SK-N-SH (cell line): ENCODE results near the gene NOX3. TPM values are rescaled to one million over a fixed set of nuclear protein-coding genes. Genes with fewer than 3 reads are reported as not detected.
A peak's percentile ranks its signal among the peaks of the same experiment; 100 is the strongest.

Experiments
- CTCF ChIA-PET: fragments of 300-600, 350-600 bp; formaldehyde crosslinking; extraction: SDS; loops from one replicate; lab custom pipeline; 2021; lab: Yijun Ruan, JAX
- POLR2A ChIA-PET: fragments of 350-600 bp; sonication (Branson Sonifier 250); formaldehyde crosslinking; extraction: SDS; loops from one replicate; lab custom pipeline; 2020; ENCODE audit warnings: antibody characterized with exemption, inconsistent platforms; lab: Yijun Ruan, JAX
- DNase-seq: peaks from one replicate; pipeline ENCODE4 v3.0.0; 2012
- H2AFZ ChIP-seq: fragments of 200-600 bp; sonication (generic); 2 replicates; pipeline ENCODE4 v1.8.1; 2016; ENCODE audit warnings: antibody characterized with exemption, mild to moderate bottlenecking, low read depth
- H3F3A ChIP-seq: fragments of 200-600 bp; sonication (generic); replicated peaks from 2 replicates; pipeline ENCODE3; 2016; ENCODE audit warnings: antibody characterized with exemption, mild to moderate bottlenecking; ENCODE audit not compliant: insufficient read depth
- H3K27ac ChIP-seq, 2 experiments: fragments of 200-500 bp in 1 of 2; fragments of 200-600 bp in 1 of 2; sonication (Bioruptor generic) in 1 of 2; sonication (generic), shearing (Covaris generic) in 1 of 2; 2 replicates each; pipeline versions ENCODE4 v1.5.1 to v1.6.1; 2014 to 2016; ENCODE audit warnings: low read depth in 2 of 2, inconsistent platforms in 1 of 2, low read length in 1 of 2, mild to moderate bottlenecking in 1 of 2, mixed read lengths in 1 of 2
- H3K27me3 ChIP-seq: fragments of 200-600 bp; sonication (generic), shearing (Covaris generic); 2 replicates; pipeline ENCODE4 v1.6.1; 2016; ENCODE audit warnings: mixed run types; ENCODE audit not compliant: insufficient read depth
- H3K36me3 ChIP-seq, 2 experiments: fragments of 200-500 bp in 1 of 2; fragments of 200-600 bp in 1 of 2; sonication (Bioruptor generic) in 1 of 2; sonication (generic) in 1 of 2; replicated peaks in 1 of 2; 2 replicates each; pipeline versions ENCODE3 to v1.5.1; 2014 to 2016; ENCODE audit warnings: low read length in 1 of 2, mild to moderate bottlenecking in 1 of 2; ENCODE audit not compliant: insufficient read depth in 2 of 2, control insufficient read depth in 1 of 2
- H3K4me1 ChIP-seq, 2 experiments: fragments of 200-500 bp in 1 of 2; fragments of 200-600 bp in 1 of 2; sonication (Bioruptor generic) in 1 of 2; sonication (generic), shearing (Covaris generic) in 1 of 2; 2 replicates each; pipeline versions ENCODE4 v1.5.1 to v1.6.1; 2014 to 2016; ENCODE audit warnings: low read depth in 1 of 2, low read length in 1 of 2, mixed run types in 1 of 2; ENCODE audit not compliant: insufficient read depth in 2 of 2, control insufficient read depth in 1 of 2
- H3K4me2 ChIP-seq: fragments of 200-600 bp; sonication (generic), shearing (Covaris generic); 2 replicates; pipeline ENCODE4 v1.6.1; 2017; ENCODE audit warnings: mixed run types
- H3K4me3 ChIP-seq, 2 experiments: fragments of 200-500 bp in 1 of 2; fragments of 200-600 bp in 1 of 2; sonication (Bioruptor generic) in 1 of 2; sonication (generic), shearing (Covaris generic) in 1 of 2; 2 replicates each; pipeline versions ENCODE4 v1.5.1 to v1.8.1; 2014 to 2016; ENCODE audit warnings: low read depth in 2 of 2, inconsistent platforms in 1 of 2, low read length in 1 of 2, mild to moderate bottlenecking in 1 of 2, mixed read lengths in 1 of 2, moderate library complexity in 1 of 2
- H3K79me2 ChIP-seq: fragments of 200-600 bp; sonication (generic); 2 replicates; pipeline ENCODE4 v1.8.1; 2017; ENCODE audit warnings: mild to moderate bottlenecking; ENCODE audit not compliant: insufficient read depth
- H3K9ac ChIP-seq: fragments of 200-600 bp; sonication (generic); 2 replicates; pipeline ENCODE4 v1.6.1; 2017; ENCODE audit warnings: mixed run types
- H3K9me2 ChIP-seq: fragments of 200-600 bp; sonication (generic); 2 replicates; pipeline ENCODE4 v1.6.1; 2017; ENCODE audit warnings: mixed run types
- H3K9me3 ChIP-seq: fragments of 200-600 bp; sonication (generic); 2 replicates; pipeline ENCODE4 v1.6.1; 2017; ENCODE audit warnings: mixed run types, mild to moderate bottlenecking, moderate library complexity
- H4K20me1 ChIP-seq: fragments of 200-600 bp; sonication (generic); 2 replicates; pipeline ENCODE4 v1.6.1; 2017; ENCODE audit warnings: mild to moderate bottlenecking, mixed run types; ENCODE audit not compliant: insufficient read depth
- EP300 ChIP-seq, 2 experiments: IDR thresholded peaks; 2 replicates each; pipeline versions ENCODE4 v1.4.0 to v1.6.1; 2012; ENCODE audit warnings: borderline replicate concordance in 1 of 2, low read depth in 1 of 2, low read length in 1 of 2
- EZH2phosphoT487 ChIP-seq: fragments of 200-600 bp; sonication (generic); IDR thresholded peaks from 2 replicates; pipeline ENCODE4 v1.6.1; 2017; ENCODE audit warnings: low read depth, mixed run types, mild to moderate bottlenecking, antibody characterized with exemption, moderate library complexity, borderline replicate concordance
- FOXM1 ChIP-seq: IDR thresholded peaks from 2 replicates; pipeline ENCODE4 v1.4.0; 2012; ENCODE audit warnings: low read depth, mild to moderate bottlenecking
- GABPA ChIP-seq: IDR thresholded peaks from 2 replicates; pipeline ENCODE4 v1.4.0; 2012; ENCODE audit warnings: low read depth, mild to moderate bottlenecking
- IRF3 ChIP-seq: fragments of 150-350 bp; IDR thresholded peaks from 2 replicates; pipeline ENCODE4 v1.6.1; 2016; ENCODE audit warnings: mild to moderate bottlenecking, low read depth, low read length
- JUND ChIP-seq: IDR thresholded peaks from 2 replicates; pipeline ENCODE4 v1.4.0; 2012
- MEF2A ChIP-seq: IDR thresholded peaks from 2 replicates; pipeline ENCODE4 v1.4.0; 2012; ENCODE audit warnings: low read depth, borderline replicate concordance
- NRF1 ChIP-seq: IDR thresholded peaks from 2 replicates; pipeline ENCODE4 v1.6.1; 2012; ENCODE audit warnings: low read depth, mild to moderate bottlenecking, low read length
- POLR2AphosphoS5 ChIP-seq: IDR thresholded peaks from 2 replicates; pipeline ENCODE4 v1.6.1; 2012; ENCODE audit warnings: low read depth, low read length
- RAD21 ChIP-seq: IDR thresholded peaks from 2 replicates; pipeline ENCODE4 v1.6.1; 2012; ENCODE audit warnings: mild to moderate bottlenecking, low read length
- REST ChIP-seq: IDR thresholded peaks from 2 replicates; pipeline ENCODE4 v1.6.1; 2012; ENCODE audit warnings: mild to moderate bottlenecking, low read depth, low read length, moderate library complexity
- TAF1 ChIP-seq: IDR thresholded peaks from 2 replicates; pipeline ENCODE4 v1.6.1; 2012; ENCODE audit warnings: low read depth, mild to moderate bottlenecking, low read length, moderate library complexity, borderline replicate concordance
- YY1 ChIP-seq: IDR thresholded peaks from 2 replicates; pipeline ENCODE4 v1.4.0; 2012; ENCODE audit warnings: low read depth, mild to moderate bottlenecking
- WGBS: methylation state at CpG from one replicate; pipeline ENCODE4 v1.1.6; 2017; ENCODE audit warnings: low lambda C conversion rate; 5-methylcytosine and 5-hydroxymethylcytosine counted together
- polyA plus RNA-seq, 3 experiments: library from polyadenylated mRNA; depleted of rRNA; stranded (reverse); fragments of >200 nt; gene quantifications; 2 replicates each; pipeline ENCODE4 v1.2.3, GENCODE V29; 2012

The NOX3 gene
- polyA plus RNA-seq, 1 of the 3 experiments (the other 2 are of a cell fraction): 0.02 TPM

GRCh38 chr6:155504848-155505607, 49.4 kb upstream of the NOX3 start:
- Histone ChIP-seq H3K9me3 (peaks cover 4% of the 10 kb centered on the region; the same call in 1 of the 2 replicates), H3K27me3 (no peaks in the 10 kb centered on the region), H3K4me1 (peaks cover 0 to 7% of the 10 kb centered on the region in 2 experiments; a peak in 2 of 4 replicates), H3K9me2 (no peaks in the 10 kb centered on the region), H3K4me2 (no peak overlapping the region), H3F3A (peaks cover 4% of the 10 kb centered on the region), H2AFZ (peak overlapping the region; percentile 63; the same call in 1 of the 2 replicates), H3K9ac (no peak overlapping the region), H4K20me1 (no peaks in the 10 kb centered on the region), H3K36me3 (no peaks in the 10 kb centered on the region), H3K79me2 (no peaks in the 10 kb centered on the region), H3K4me3 (no peak overlapping the region), H3K27ac (peak overlapping the region in 1 of 2 experiments; percentile 55; a peak in 2 of 4 replicates)
- TF ChIP-seq GABPA (no peak), TAF1 (no peak), IRF3 (no peak), POLR2AphosphoS5 (no peak), EZH2phosphoT487 (no peak), EP300 (IDR thresholded peaks at IDR 0.05; ENCODE audit: borderline replicate concordance in 1 of 2, low read depth in 1 of 2, low read length in 1 of 2) (no peak), REST (no peak), RAD21 (no peak), FOXM1 (no peak), YY1 (no peak)
- WGBS: 73% methylated on average over 5 of the region's 5 CpGs
- CTCF ChIA-PET: interaction anchor here (1.3 to 1.8 kb wide), 7 partner anchors 10 to 56 kb away, joined by 3 to 9 read pairs (median 3); no protein-coding TSS in a partner anchor
- DNase-seq: no peak
- POLR2A ChIA-PET: no interaction called here

GRCh38 chr6:155502393-155502792, 46.8 kb upstream of the NOX3 start:
- no peaks in the 10 kb centered on the region for H3K27me3 ChIP-seq
- CTCF ChIA-PET: interaction anchor here (1.3 kb wide), 1 partner anchor 175 kb away, joined by 3 read pairs; no protein-coding TSS in a partner anchor
- no peak overlapping the region for H3K4me2 ChIP-seq

More at GRCh38 chr6:155502393-155502792, 46.8 kb upstream of the NOX3 start:
- no peaks in the 10 kb centered on the region for H4K20me1 ChIP-seq
- H3K9me3 ChIP-seq: peaks cover 4% of the 10 kb centered on the region; the same call in 1 of the 2 replicates
- 86% methylated on average over 1 of the region's 1 CpG for WGBS
- no peak overlapping the region for H3K9ac ChIP-seq
- H3K79me2 ChIP-seq: no peaks in the 10 kb centered on the region
- no peak for DNase-seq
- H3K4me3 ChIP-seq: no peak overlapping the region
- POLR2A ChIA-PET: no interaction called here
- H3K9me2 ChIP-seq: no peaks in the 10 kb centered on the region
- peaks cover 0 to 7% of the 10 kb centered on the region in 2 experiments; a peak in 2 of 4 replicates for H3K4me1 ChIP-seq
- H3F3A ChIP-seq: no peaks in the 10 kb centered on the region
- H3K27ac ChIP-seq: no peak overlapping the region
- TF ChIP-seq JUND: no peak
- no peak for TF ChIP-seq MEF2A
- no peak for TF ChIP-seq NRF1
- no peaks in the 10 kb centered on the region for H3K36me3 ChIP-seq
- H2AFZ ChIP-seq: no peak overlapping the region
